ENCODE results near the gene KRT9.
"Not testable (repeated sequence)": the region's sequence is repeated elsewhere in the genome, so short reads cannot be mapped to it uniquely, and the experiment has no call there.

KRT9 gene

DNA sequence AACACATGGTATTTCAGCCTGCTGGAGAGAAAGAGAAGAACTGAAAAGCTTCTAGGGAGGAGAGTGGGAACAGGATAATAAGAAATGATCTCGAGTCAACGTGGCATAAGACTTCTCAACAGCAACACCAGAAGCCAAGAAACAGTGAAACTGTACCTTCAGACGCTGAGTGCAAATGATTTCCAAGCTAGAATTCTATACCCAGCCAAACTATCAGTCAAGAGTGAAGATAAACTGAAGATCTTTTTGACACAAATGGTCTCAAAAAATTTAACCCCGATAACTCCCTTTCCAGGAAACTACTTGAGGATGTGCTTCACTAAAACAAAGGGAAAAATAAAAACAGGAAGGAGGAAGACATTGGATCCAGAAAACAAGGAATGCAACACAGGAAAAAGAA, 35.1 kb upstream of the KRT9 start:
- not testable (repeated sequence) for DNase-seq (ENCODE audit: low spot score)

DNA sequence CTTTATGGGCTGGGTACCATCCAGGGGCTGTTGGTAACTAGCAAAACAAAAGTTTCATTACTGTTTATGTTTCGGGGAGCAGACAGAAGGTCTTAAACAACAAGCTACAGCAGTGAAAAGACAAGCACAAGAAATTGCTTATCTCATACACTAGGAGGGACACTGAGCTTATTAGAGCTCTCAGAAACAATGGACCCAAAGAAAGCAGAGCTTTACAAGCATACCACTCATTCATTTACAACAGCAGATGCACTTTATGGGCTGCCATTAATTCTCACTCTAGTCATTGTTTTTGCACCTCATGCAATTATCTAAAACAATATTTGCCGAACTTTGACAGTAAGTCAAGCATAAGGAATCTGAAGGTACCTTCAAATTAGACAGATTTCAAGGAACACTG, 30.7 kb upstream of the KRT9 start:
- DNase-seq (ENCODE audit: low spot score): no peak

DNA sequence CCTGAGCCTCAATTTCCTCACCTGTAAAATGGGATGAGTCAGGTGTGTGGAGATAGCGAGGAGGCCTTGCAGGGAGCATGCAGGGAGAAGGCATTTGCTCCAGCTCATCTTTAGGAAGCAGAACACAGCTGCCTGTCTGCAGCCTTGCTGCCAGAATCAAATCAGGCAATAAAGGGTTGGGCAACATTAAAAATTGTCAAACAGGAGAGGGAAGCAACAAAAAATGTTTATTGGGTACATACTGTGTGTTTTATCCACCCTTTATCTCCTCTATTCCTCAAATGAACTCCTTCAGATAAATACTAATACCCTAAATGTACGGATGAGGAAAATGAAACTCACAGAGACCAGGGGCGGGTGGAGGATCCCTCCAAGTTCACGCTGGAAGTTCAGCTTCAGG, 28.5 kb upstream of the KRT9 start:
- no peak for DNase-seq (ENCODE audit: low spot score)

DNA sequence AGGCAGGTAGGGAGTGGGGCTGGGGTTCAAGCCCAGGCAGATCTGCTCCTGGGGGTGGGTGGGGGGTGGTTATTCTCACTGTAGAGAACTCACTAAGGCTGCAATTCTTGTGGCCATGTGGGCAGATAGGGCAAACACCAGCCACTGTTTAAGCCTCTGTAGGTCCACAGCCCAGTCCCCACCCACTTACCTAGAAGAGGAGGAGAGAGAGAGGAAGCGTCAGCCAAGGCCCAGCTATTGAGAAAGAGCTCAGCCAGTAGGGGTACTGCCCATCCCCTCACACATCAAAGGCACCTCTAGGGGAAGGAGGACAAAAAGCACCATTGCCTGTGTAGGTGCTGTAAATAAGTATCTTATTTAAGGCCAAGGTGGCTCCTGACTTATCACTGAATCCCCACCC, 27.8 kb upstream of the KRT9 start:
- no peak for DNase-seq (ENCODE audit: low spot score)

DNA sequence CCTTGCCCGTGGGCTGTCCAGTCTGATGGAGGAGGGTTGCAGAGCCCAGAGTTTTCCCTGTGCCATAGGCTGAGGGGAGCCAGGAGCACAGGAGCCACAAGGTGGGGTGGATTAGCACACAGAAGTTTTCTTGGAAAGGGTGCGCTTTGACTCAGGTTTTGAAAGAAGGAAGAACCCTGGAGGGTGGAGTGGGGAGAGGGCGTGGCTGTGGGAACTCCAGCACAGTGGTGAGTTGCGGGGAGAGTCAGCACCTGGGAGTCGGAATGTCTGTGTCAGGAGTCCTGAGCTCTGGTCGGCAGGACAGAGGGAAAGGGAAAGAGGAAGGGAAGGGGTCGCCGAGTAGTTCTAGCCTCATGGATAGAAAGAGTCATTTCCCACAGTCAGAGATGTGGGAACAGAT, 23.7 kb upstream of the KRT9 start:
- no peak for DNase-seq (ENCODE audit: low spot score)

DNA sequence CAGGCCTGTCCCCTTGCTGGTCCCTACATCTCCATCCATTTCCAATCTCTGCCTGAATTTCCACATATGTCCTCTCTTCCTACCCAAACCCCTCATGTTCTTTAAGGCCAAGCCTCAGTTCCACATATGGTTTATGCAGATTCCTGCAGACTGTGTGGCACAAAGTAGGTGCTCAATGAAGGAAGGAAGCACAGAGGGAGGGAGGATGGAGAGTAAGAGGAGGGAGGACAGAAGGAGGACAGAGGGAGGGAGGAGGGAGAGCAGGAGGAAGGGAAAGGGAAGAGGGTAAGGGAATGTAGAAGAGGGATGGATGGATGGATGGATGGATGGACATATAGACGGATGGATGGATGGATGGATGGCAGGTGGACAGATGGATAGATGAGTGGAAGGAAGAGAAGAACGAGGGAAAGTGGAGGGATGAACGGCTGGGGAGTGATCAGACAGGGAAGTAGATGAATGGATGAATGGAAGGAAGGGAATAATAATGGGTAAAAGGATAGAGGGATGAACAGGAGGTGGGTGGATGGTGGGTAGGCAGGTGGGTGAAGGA, 22.6 kb upstream of the KRT9 start:
- DNase-seq (ENCODE audit: low spot score): no peak

DNA sequence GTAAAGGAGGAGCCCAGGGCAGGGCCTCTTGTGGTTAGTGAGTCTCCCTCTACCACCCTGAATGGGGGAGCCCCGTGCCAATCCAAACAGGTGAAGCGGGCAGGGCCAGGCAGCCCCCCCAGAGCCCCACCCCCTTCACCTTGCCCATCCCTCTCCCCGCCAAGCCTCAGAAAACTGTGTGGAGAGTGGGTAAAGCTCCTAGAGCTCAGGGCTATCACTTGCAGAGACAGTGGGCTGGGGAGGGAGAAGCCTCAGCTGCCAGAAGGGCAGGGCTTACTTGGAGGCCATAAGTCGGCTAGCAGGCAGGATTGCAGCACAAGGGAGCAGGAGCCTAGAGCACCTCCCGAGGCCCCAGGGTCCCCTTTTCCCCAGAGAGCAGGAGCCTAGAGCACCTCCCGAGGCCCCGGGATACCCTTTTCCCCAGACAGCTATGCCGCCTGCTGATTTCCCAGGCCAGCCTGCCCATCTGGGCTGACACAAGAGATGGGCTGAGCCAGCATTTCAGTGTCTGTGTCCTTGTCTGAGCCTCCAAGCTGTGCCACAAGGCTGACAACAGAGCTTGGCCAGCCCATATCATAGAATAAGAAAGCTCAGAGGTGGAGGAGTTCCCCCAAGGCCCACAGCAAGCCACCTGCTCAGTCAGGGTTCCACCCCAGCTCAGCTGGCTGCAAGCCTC, 21.6 kb upstream of the KRT9 start:
- no peak for DNase-seq (ENCODE audit: low spot score)

DNA sequence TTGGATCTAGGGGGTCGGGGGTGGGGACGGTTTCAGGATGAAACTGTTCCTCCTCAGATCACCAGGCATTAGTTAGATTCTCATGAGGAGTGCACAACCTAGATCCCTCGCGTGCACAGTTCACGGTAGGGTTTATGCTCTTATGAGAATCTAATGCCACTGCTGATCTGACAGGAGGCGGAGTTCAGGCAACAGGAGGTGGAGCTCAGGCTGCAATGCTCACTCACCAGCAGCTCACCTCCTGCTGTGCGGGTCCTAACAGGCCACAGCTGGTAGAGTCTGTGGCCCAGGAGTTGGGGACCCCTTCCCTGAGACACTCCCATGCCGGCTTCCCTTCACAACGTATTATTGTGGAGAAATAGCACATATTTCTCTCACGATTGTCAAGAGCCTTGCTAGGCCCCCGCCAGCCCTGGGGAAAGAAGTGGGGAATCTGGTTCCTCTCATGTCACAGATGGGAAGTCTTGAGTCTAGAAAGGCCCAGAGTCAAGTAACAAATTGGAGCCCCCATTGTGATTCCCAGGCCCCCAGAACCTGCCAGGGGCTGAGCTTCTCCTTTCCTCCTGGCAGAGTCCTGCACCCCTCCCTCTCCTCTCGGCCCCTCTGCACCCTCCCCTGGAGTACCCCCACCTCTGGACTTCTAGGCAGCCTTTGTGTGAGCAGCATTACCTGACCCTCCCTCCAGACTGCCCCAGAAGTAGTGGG, 20.9 kb upstream of the KRT9 start:
- no peak for DNase-seq (ENCODE audit: low spot score)

DNA sequence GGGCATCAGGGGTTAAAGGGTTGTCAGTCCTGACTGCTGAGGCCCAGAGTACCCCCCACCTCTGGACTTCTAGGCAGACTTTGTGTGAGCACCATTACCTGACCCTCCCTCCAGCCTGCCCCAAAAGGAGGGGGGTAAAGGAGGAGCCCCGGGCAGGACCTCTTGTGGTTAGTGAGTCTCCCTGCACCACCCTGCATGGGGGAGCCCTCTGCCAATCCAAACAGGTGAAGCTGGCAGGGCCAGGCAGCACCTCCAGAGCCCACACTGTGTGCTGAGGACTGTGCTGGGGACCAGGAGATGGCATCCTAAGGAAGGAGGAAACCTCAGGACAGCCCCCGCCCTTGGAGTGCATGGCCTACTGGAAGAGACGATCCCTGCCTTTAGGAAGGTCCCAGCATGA, 17.4 kb upstream of the KRT9 start:
- no peak for DNase-seq (ENCODE audit: low spot score)

DNA sequence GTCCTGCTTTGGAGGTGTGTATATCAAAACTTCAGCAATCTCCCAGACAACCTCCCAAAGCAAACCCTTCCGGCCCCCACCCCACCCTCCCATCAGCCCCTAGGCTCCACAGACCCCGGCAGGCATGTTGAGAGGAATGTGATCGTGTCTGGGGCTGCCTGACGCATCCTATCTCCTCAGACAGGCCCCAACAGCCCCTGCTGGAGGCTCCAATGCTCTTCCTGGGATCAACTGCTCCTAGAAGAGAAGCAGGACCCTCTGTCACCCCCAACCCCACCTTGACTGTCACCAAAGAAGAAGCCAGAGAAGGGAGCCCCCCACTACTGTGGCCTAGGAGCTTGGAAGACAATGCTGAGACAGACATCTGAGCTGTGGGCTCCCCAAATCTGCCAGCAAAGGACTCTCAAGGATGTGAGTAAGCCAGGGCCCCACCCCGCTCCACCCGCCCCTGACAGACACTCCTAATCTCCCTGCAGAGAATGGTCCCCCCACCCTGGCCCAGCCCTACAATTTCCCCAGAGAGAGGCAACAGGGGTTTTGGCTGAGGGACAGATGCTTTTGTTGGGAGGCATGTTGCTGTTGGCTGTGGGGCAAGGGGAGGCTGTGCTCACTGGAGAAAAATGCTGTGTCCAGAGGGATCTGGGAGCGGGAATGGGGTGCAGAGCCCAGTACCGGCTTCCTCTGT, 16.4 kb upstream of the KRT9 start:
- DNase-seq (ENCODE audit: low spot score): no peak

DNA sequence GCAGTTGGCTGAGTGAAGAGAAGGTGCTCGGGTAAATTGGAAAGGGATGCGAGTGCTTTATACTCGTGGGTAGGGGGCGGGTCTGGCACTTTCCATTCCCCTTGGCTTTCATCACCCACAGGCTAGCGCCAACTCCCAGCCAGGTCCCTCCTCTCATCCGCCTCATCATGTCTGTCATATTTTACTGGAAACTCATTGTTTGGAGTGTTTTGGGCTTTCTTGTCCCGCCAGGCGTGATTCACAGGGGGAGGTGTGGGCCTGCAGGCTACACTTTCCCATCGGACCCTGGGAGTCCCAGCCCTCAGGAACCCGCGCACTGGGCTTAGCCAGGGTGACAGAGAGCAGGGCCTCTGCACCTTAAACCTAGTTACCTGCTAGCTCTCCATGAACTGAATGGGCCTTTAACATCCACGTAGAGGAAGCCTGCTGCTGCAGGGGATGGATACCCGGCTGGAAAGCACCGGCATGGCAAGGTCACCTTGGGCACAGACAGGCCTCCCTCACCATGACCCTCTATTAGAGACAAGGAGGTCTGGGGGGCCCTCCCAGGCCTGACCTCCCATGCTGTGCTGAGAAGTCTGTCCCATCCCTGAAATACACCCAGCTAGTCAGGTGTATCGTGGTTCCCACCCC, 15.1 kb upstream of the KRT9 start, which contains the start of gene KRT14:
Gene KRT14, minus strand, starts transcription at position 33 of the 633 bp plus-strand sequence. CDS start 61 bp downstream, outside the sequence.
- DNase-seq (ENCODE audit: low spot score): no peak

DNA sequence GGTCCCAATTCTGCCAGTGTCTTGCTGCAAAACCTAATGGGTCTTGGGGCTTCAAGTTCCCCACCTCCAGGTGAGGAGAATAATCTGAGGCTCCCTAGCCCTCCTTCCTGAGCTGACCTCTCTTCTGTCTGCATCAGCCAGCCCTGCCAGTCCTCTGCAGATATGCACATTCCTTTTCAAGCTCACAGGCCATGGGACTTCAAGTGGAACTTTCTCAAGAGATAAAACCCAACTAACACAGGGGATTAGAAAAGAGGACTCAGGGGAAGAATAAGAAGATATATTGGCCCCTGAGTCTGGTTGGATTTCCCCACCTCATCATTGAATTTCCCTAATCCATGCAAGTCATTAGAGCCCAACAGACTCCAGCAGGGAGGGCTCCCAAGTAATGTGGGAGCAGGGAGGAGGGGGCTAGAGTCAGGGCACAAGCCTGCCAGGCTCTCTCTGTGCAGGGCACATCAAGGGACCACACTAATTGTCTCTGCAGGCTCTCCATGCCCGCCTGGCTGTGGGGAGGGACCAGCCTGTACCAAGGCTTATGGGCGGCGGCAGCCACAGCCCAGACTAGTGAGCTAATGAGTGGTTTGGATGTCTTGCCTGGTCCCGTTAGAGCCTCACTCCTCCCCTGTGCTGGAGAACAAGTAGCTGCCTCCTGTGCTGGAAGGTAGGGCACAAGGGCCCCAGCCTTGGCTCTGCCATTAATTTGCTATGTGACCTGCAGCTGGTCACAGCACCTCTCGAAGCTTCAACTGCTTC, 13.6 kb upstream of the KRT9 start:
- DNase-seq (ENCODE audit: low spot score): no peak

DNA sequence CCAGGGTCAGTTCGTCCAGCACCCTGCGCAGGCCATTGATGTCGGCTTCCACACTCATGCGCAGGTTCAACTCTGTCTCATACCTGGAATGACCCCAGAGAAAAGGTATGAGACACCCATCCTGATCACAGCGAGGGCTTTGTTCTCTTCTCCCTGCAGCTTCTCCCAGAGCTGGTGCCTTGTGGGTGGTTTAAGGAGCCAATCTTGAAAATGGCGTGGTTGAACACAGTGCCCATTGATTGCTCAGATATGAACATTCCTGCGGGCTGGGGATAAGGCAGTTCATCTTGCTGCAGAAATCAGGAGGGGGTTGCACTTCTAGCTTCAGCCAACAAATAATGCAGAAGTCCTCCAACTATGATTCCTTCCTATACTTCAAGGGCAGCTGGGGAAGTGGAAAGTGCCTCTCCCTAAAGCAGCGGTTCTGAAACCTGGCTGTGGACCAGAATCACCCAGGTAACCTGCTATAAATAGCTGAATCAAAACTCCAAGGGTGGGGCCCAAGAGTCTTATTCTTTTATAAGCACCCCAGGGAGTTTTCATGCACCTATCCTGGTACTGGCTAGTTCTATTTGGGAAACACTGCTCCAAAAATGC, 12.6 kb upstream of the KRT9 start:
- DNase-seq (ENCODE audit: low spot score): not testable (repeated sequence)

DNA sequence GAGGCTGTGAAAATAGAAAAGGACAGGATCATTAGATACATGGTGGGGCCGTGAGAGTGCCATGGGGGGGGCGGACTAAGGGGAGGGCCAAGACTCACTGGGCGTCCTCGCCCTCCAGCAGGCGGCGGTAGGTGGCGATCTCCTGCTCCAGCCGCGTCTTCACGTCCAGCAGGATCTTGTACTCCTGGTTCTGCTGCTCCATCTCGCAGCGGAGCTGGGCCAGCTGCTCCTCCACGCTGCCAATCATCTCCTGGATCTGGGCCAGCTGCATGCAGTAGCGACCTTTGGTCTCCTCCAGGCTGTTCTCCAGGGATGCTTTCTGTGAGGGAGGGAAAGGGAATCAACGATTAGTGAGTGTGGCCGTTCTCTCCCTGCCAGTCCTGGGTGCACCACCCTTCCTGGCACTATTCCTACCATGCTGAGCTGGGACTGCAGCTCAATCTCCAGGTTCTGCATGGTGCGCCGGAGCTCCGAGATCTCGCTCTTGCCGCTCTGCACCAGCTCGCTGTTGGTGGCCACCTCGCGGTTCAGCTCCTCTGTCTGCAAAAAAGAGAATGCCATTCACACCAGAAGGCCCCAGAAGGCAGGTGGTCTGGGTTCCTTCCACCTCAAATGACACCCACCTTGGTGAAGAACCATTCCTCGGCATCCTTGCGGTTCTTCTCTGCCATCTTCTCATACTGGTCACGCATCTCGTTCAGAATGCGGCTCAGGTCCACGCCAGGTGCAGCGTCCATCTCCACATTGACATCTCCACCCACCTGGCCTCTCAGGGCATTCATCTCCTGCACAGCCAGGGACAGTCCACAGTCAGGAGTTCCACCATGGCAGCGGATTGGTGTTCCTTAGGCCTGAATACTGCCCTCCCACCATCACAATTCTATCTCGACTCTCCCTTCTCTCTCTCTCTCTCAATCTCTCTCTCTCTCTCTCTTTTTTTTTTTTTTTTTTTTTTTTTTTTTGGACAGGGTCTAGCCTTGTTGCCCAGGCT, 11.6 kb upstream of the KRT9 start:
- no peak for DNase-seq (ENCODE audit: low spot score)

DNA sequence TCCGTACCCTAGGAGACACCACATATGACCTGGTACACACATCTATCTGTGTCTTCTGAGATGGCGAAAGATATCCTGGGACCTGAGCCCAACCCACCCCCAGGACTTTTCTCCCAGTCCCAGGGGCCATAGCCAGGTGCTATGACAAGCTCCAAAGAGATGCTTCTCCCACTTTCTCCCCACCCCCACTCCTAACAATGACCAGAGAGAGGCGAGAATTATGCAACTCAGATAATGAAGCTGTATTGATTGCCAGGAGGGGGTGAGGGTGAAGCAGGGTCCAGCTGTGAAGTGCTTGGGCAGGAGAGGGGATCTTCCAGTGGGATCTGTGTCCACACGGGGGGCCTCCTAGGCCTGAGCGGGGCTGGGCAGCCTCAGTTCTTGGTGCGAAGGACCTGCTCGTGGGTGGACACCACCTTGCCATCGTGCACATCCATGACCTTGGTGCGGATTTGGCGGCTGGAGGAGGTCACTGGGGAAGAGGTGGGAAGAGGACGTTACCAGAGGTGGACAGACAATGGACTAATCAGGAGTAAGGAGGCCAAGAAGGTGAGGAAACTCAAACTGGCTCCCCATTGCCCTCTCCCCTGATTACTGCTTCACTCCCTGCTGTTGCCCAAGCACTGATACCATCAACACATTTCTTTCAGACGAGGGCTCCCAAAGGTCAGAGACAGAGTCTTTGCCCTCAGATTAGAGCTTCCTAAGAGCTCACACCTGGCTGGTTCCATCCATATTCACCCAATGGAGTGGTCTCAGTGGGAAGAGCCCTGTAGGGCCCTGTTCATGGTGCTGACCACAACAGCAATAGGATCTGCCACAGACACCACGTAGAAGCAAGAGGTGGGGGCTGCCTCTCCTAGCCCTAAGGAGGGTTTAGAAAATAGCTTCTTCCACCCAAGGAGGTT, 10.5 kb upstream of the KRT9 start:
- DNase-seq (ENCODE audit: low spot score): not testable (repeated sequence)

DNA sequence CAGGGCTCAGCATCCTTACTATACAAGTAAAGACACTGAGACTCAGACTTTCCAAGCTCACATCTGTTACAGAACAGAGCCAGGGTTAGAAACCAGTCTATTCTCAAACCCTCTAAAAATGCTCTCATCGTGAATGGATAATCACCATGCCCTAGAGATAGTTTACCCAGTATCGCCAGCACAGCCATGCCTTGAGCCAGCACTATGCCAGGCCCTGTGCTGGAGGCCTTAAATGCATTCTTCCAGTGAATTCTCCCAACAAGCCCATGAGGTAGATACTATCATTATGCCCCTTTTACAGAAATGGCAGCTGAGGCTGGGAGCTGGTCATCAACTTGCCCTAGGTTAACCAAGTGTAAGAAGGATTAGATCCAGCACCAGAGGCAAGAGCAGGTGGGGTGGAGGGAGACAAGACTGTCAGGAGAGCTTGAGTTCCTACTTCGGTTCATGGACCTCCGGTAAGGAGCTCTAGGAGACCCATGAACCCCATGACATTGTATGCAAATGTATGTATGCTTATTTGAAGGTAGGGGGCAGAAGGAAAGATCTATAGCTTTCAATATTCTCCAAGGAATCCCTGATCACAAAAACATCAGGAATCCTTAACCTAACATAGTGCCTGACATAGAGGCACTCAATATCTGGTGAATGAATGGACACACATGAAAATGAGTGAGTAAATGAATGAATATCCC, 9.7 kb upstream of the KRT9 start:
- DNase-seq (ENCODE audit: low spot score): no peak

DNA sequence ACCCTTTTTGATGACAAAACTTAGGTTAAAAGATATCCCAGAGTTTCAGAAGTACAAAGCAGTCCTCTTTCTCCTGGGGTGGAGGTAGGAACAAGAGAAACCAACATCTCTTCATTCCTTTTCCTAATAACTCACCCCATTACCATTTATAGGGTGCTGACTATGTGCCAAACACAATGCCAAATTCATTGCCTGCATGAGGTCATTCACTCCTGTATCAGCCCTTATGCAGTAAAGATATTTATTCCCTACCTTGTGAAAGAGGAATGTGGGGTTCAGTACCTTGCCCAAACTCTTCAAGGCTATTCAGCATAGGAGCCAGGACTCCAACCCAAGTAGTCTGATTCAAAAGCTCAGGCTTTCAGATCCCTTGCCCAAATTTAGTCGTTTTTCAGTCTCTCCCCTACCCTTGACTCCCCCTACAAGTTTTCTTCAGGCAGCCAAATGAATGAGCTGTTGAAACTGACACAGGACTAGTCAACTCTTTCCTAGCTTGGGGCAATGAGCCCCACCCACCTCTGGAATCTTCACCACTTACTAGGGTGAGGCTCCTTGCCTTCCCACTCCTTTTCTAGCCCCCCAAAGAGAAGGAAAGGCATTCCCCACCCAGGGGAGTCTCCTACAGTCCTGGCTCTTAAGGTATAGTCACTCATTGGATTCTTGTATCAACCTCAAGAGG, 9.0 kb upstream of the KRT9 start:
- DNase-seq (ENCODE audit: low spot score): no peak

Measured in SK-N-DZ (cell line).